ENCODE data around the gene DCDC1.
"Not testable (repeated sequence)": the region's sequence is repeated elsewhere in the genome, so short reads cannot be mapped to it uniquely, and the experiment has no call there.

DCDC1 gene

GRCh38 chr11:31327417-31327816, 42.1 kb downstream of the DCDC1 start:
- DNase-seq = no peak

- no peak for DNase-seq
These were observed 42.9 kb downstream of the DCDC1 start for GRCh38 chr11:31326470-31327148.

- no peak for DNase-seq
These were observed 44.4 kb downstream of the DCDC1 start for GRCh38 chr11:31325160-31325559.

GRCh38 chr11:31323145-31323544, 46.4 kb downstream of the DCDC1 start:
- DNase-seq = no peak

- DNase-seq = not testable (repeated sequence)
These were observed 48.0 kb downstream of the DCDC1 start for GRCh38 chr11:31321494-31321893.

- DNase-seq = no peak
These were observed 65.8 kb downstream of the DCDC1 start for GRCh38 chr11:31303644-31304180.

- DNase-seq = no peak
These were observed 67.7 kb downstream of the DCDC1 start for GRCh38 chr11:31301549-31302510.

GRCh38 chr11:31295308-31295707, 74.2 kb downstream of the DCDC1 start:
- DNase-seq = no peak

- DNase-seq = not testable (repeated sequence)
These were observed 96.0 kb downstream of the DCDC1 start for GRCh38 chr11:31273527-31273926.

- no peak for DNase-seq
These were observed 101.8 kb downstream of the DCDC1 start for GRCh38 chr11:31267720-31268119.

- DNase-seq = no peak
These were observed 104.7 kb downstream of the DCDC1 start for GRCh38 chr11:31264834-31265233.

- no peak for DNase-seq
These were observed 106.8 kb downstream of the DCDC1 start for GRCh38 chr11:31262761-31263160.

GRCh38 chr11:31259797-31260196, 109.7 kb downstream of the DCDC1 start:
- no peak for DNase-seq

GRCh38 chr11:31254415-31254814, 115.1 kb downstream of the DCDC1 start:
- no peak for DNase-seq

GRCh38 chr11:31248768-31249167, 120.8 kb downstream of the DCDC1 start:
- no peak for DNase-seq

- peak; percentile 66 for DNase-seq
These were observed 122.2 kb downstream of the DCDC1 start for GRCh38 chr11:31247321-31247720.

GRCh38 chr11:31246451-31247165, 122.9 kb downstream of the DCDC1 start:
- peak; percentile 14 for DNase-seq

GRCh38 chr11:31243706-31244105, 125.8 kb downstream of the DCDC1 start:
- no peak for DNase-seq

GRCh38 chr11:31240340-31240904, 129.1 kb downstream of the DCDC1 start:
- DNase-seq = peak; percentile 57

- no peak for DNase-seq
These were observed 131.4 kb downstream of the DCDC1 start for GRCh38 chr11:31237819-31238760.

- peak; percentile 12 for DNase-seq
These were observed 133.4 kb downstream of the DCDC1 start for GRCh38 chr11:31236143-31236542.

GRCh38 chr11:31233425-31233824, 136.1 kb downstream of the DCDC1 start:
- DNase-seq = no peak

Measured in NCI-H345 (cell line).